Measurements from ENCODE around the gene TLCD1.

- TF ChIP-seq REST (IDR thresholded peaks at IDR 0.05; ENCODE audit: insufficient read depth in 1 of 2, low read depth in 2 of 2, low read length in 2 of 2) (no peak), POLR2AphosphoS5 (IDR thresholded peaks at IDR 0.05; ENCODE audit: low read depth, low read length) (no peak), TAF1 (IDR thresholded peaks at IDR 0.05; ENCODE audit: borderline replicate concordance, insufficient read depth, low read length) (no peak), SIN3A (IDR thresholded peaks at IDR 0.05; ENCODE audit: borderline replicate concordance, insufficient read depth, low read length) (no peak), FOXP2 (optimal IDR thresholded peaks at IDR 0.05; ENCODE audit: borderline replicate concordance, extremely low read depth, extremely low read length, insufficient read depth) (no peak)
These were observed 14.6 kb upstream of the TLCD1 start for GRCh38 chr17:28740406-28741357.
